Measurements from ENCODE around the gene STK25. TPM values are rescaled to one million over a fixed set of nuclear protein-coding genes. Genes with fewer than 3 reads are reported as not detected.
A peak's percentile ranks its signal among the peaks of the same experiment; 100 is the strongest.

The STK25 gene
- polyA plus RNA-seq, 1 donor (not counting 4 experiments of a cell fraction or from before 2014, with no cell fraction given): 242 TPM

DNA sequence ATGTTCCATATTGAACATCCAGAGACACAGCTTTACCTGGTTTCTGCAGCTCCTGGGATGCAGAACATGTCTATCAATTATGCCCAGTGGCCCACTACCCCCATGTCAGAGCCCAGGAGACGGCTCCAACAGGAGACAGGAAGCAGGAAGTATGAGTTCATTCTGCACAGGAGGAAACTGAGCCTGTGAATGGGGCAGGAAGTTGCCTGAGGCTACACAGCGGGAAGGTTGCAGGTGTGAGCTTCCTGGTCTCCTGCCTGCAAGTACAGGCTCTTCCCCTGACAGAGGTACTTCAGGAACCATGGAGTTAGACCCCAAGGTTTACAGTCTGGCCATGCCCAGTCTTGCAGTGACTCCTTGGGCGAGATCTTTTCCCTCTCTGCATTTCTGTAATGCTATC, 47.3 kb upstream of the STK25 start:
- peak; percentile 95 for FAIRE-seq
- H3K4me1 ChIP-seq (ENCODE audit: control insufficient read depth, extremely low read depth, insufficient read depth, low read length): peaks cover 35% of the 10 kb centered on the region
- no peaks in the 10 kb centered on the region for H3K27me3 ChIP-seq (ENCODE audit: control insufficient read depth, extremely low read depth, insufficient read depth, low read length)
- no peak overlapping the region for H3K27ac ChIP-seq (ENCODE audit: control insufficient read depth, insufficient read depth, low read length)
- no peaks in the 10 kb centered on the region for H3K36me3 ChIP-seq (ENCODE audit: control insufficient read depth in 2 of 2, extremely low read depth in 1 of 2, insufficient read depth in 2 of 2, low read length in 2 of 2)
- dilution Hi-C loops (cut with MboI; ENCODE audit: extremely low pct_ligation_motif_present, low sequenced_read_pairs): no loop called here
- TF ChIP-seq, protein P1, sequence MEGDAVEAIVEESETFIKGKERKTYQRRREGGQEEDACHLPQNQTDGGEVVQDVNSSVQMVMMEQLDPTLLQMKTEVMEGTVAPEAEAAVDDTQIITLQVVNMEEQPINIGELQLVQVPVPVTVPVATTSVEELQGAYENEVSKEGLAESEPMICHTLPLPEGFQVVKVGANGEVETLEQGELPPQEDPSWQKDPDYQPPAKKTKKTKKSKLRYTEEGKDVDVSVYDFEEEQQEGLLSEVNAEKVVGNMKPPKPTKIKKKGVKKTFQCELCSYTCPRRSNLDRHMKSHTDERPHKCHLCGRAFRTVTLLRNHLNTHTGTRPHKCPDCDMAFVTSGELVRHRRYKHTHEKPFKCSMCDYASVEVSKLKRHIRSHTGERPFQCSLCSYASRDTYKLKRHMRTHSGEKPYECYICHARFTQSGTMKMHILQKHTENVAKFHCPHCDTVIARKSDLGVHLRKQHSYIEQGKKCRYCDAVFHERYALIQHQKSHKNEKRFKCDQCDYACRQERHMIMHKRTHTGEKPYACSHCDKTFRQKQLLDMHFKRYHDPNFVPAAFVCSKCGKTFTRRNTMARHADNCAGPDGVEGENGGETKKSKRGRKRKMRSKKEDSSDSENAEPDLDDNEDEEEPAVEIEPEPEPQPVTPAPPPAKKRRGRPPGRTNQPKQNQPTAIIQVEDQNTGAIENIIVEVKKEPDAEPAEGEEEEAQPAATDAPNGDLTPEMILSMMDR (optimal IDR thresholded peaks at IDR 0.05 in 1 of 3, IDR thresholded peaks at IDR 0.05 in 1 of 3, conservative IDR thresholded peaks at IDR 0.05 in 1 of 3; ENCODE audit: extremely low read depth in 1 of 3, insufficient read depth in 2 of 3, low read length in 3 of 3): no peak
- TF ChIP-seq EZH2 (IDR thresholded peaks at IDR 0.05; ENCODE audit: low read length): no peak
- no peak overlapping the region for H3K9ac ChIP-seq (ENCODE audit: control insufficient read depth, extremely low read depth, insufficient read depth, low read length)
- no peak overlapping the region for H3K4me3 ChIP-seq (ENCODE audit: control insufficient read depth in 2 of 3, extremely low read depth in 1 of 3, insufficient read depth in 2 of 3, low read depth in 1 of 3, low read length in 3 of 3)
- DNase-seq (ENCODE audit: low read depth, low spot score): peak; percentile 83
- H4K20me1 ChIP-seq (ENCODE audit: control insufficient read depth, extremely low read depth, insufficient read depth, low read length): no peaks in the 10 kb centered on the region
- peaks cover 14% of the 10 kb centered on the region for H3K79me2 ChIP-seq (ENCODE audit: control insufficient read depth, insufficient read depth, low read length)
- H3K9me3 ChIP-seq (ENCODE audit: control insufficient read depth, low read depth, low read length): no peaks in the 10 kb centered on the region
- H2AFZ ChIP-seq (ENCODE audit: control insufficient read depth, low read length): peak overlapping the region; percentile 6
- H3K9me1 ChIP-seq (ENCODE audit: control insufficient read depth, extremely low read depth, insufficient read depth, low read length): no peaks in the 10 kb centered on the region
- peak overlapping the region; percentile 54 for H3K4me2 ChIP-seq (ENCODE audit: control insufficient read depth, extremely low read depth, insufficient read depth, low read depth, low read length)

DNA sequence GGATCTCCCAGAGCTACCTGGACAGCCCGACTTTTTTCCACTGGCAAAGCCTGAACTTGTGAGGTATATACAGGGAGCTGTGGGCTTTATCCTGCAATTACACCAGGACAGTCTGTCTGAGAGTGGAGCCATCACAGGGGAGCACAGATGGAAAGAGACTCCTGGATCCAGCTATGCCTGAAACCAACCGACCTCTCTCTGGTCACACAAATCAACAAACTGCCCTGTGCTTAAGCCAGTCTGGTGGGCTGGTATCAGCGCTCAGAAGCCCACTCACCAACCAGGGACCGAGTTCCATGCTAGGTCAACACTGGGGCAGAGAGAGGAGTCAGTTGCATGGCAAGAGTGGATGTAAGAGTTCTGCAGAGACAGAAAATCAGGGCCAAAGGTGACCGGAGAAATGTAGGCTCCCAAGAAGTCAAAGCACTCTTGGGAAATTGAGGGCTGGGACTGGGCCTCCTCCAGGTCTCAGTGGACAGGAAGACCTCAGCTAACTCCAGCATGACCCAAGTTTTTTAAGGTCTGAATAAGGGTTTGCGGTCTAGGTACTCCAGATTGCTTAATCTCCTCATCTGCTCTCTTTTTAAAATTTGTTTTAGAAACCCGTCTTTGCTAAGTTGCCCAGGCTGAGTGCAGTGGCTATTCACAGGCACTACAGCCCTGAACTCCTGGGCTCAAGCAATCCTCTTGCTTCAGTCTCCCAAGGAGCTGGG, 46.4 kb upstream of the STK25 start:
- H3K79me2 ChIP-seq (ENCODE audit: control insufficient read depth, insufficient read depth, low read length): peaks cover 4% of the 10 kb centered on the region
- no peak for DNase-seq (ENCODE audit: low read depth, low spot score)
- no peaks in the 10 kb centered on the region for H3K9me3 ChIP-seq (ENCODE audit: control insufficient read depth, low read depth, low read length)
- H3K9me1 ChIP-seq (ENCODE audit: control insufficient read depth, extremely low read depth, insufficient read depth, low read length): no peaks in the 10 kb centered on the region
- no peak for TF ChIP-seq EZH2 (IDR thresholded peaks at IDR 0.05; ENCODE audit: low read length)
- TF ChIP-seq, protein P1 (optimal IDR thresholded peaks at IDR 0.05 in 1 of 3, IDR thresholded peaks at IDR 0.05 in 1 of 3, conservative IDR thresholded peaks at IDR 0.05 in 1 of 3; ENCODE audit: extremely low read depth in 1 of 3, insufficient read depth in 2 of 3, low read length in 3 of 3): no peak
- H2AFZ ChIP-seq (ENCODE audit: control insufficient read depth, low read length): no peak overlapping the region
- FAIRE-seq: no peak
- no peak overlapping the region for H3K27ac ChIP-seq (ENCODE audit: control insufficient read depth, insufficient read depth, low read length)
- dilution Hi-C loops (cut with MboI; ENCODE audit: extremely low pct_ligation_motif_present, low sequenced_read_pairs): no loop called here
- no peaks in the 10 kb centered on the region for H3K27me3 ChIP-seq (ENCODE audit: control insufficient read depth, extremely low read depth, insufficient read depth, low read length)
- no peak overlapping the region for H3K4me3 ChIP-seq (ENCODE audit: control insufficient read depth in 2 of 3, extremely low read depth in 1 of 3, insufficient read depth in 2 of 3, low read depth in 1 of 3, low read length in 3 of 3)
- no peaks in the 10 kb centered on the region for H4K20me1 ChIP-seq (ENCODE audit: control insufficient read depth, extremely low read depth, insufficient read depth, low read length)
- no peak overlapping the region for H3K4me2 ChIP-seq (ENCODE audit: control insufficient read depth, extremely low read depth, insufficient read depth, low read depth, low read length)
- no peaks in the 10 kb centered on the region for H3K36me3 ChIP-seq (ENCODE audit: control insufficient read depth in 2 of 2, extremely low read depth in 1 of 2, insufficient read depth in 2 of 2, low read length in 2 of 2)
- H3K9ac ChIP-seq (ENCODE audit: control insufficient read depth, extremely low read depth, insufficient read depth, low read length): no peak overlapping the region
- H3K4me1 ChIP-seq (ENCODE audit: control insufficient read depth, extremely low read depth, insufficient read depth, low read length): peaks cover 26% of the 10 kb centered on the region

Measured in keratinocyte (primary cell).